G401 (cell line): ENCODE results near the gene APOC3. TPM values are rescaled to one million over a fixed set of nuclear protein-coding genes. Genes with fewer than 3 reads are reported as not detected.

Experiments used
- DNase-seq: peaks from one replicate; pipeline ENCODE4 v3.0.0-alpha.2; 2015; ENCODE audit warnings: low spot score
- in situ Hi-C: cut with HindIII; loops from 2 replicates; pipeline ENCODE4 v1.10.0; 2016; ENCODE audit warnings: low sequenced_read_pairs, mixed read lengths
- total RNA-seq: library from RNA; depleted of rRNA; stranded (reverse); fragments of >200 nt; shearing (Covaris generic); gene quantifications from 2 replicates; pipeline ENCODE4 v1.2.3, GENCODE V29; 2014; rRNA removed

The APOC3 gene
- total RNA-seq, 1 experiment from 2014 or later = not detected

GRCh38 chr11:116866804-116867455 is 37.2 kb downstream of the APOC3 start:
- DNase-seq = no peak
- in situ Hi-C loops = no loop called here

- DNase-seq = no peak
- in situ Hi-C loops = no loop called here
These were observed 37.9 kb downstream of the APOC3 start for GRCh38 chr11:116867619-116868018.

GRCh38 chr11:116868066-116868465 is 38.4 kb downstream of the APOC3 start:
- in situ Hi-C loops = no loop called here
- DNase-seq = no peak

- in situ Hi-C loops = no loop called here
These were observed 39.9 kb downstream of the APOC3 start for GRCh38 chr11:116869610-116870009.

GRCh38 chr11:116870054-116870453 is 40.3 kb downstream of the APOC3 start:
- in situ Hi-C loops = no loop called here
- no peak for DNase-seq

More at GRCh38 chr11:116869610-116870009, 39.9 kb downstream of the APOC3 start:
- no peak for DNase-seq

GRCh38 chr11:116871248-116871647 is 41.5 kb downstream of the APOC3 start:
- DNase-seq = no peak
- in situ Hi-C loops = no loop called here

GRCh38 chr11:116873381-116873780 is 43.7 kb downstream of the APOC3 start:
- DNase-seq = no peak
- in situ Hi-C loops = no loop called here

GRCh38 chr11:116874251-116874650 is 44.5 kb downstream of the APOC3 start:
- no peak for DNase-seq
- in situ Hi-C loops = no loop called here

GRCh38 chr11:116875194-116875593 is 45.5 kb downstream of the APOC3 start:
- DNase-seq = no peak
- in situ Hi-C loops = no loop called here

- DNase-seq = peak; percentile 53
These were observed 46.9 kb downstream of the APOC3 start for GRCh38 chr11:116876656-116877055.

GRCh38 chr11:116879800-116880625 is 50.3 kb downstream of the APOC3 start:
- in situ Hi-C loops = no loop called here
- DNase-seq = peak; percentile 86

More at GRCh38 chr11:116876656-116877055, 46.9 kb downstream of the APOC3 start:
- in situ Hi-C loops = no loop called here

GRCh38 chr11:116881143-116881542 is 51.4 kb downstream of the APOC3 start:
- peak; percentile 86 for DNase-seq
- in situ Hi-C loops = no loop called here

- in situ Hi-C loops = no loop called here
These were observed 52.7 kb downstream of the APOC3 start for GRCh38 chr11:116882386-116882785.

More at GRCh38 chr11:116882386-116882785, 52.7 kb downstream of the APOC3 start:
- no peak for DNase-seq

Other genes with a start within 250 kb of the APOC3 start
- 35.0 and 37.7 TPM in 2 replicates for gene BUD13, start 56.9 kb upstream of the APOC3 start, total RNA-seq
- gene ZPR1, start 41.9 kb upstream of the APOC3 start, total RNA-seq = 35.9 and 42.7 TPM in 2 replicates
- gene APOA5, start 38.0 kb upstream of the APOC3 start, total RNA-seq = not detected in 2 replicates
- not detected in 2 replicates for gene APOA4, start 6.6 kb upstream of the APOC3 start, total RNA-seq
- gene APOA1, start 7.7 kb downstream of the APOC3 start, total RNA-seq = not detected in 2 replicates